Astrocyte of the spinal cord (primary cell): ENCODE data around the gene TAX1BP1.
A peak's percentile ranks its signal among the peaks of the same experiment; 100 is the strongest.

Source experiments
- DNase-seq: peaks from one replicate; pipeline ENCODE4 v3.0.0; 2011; ENCODE audit warnings: low read depth, low spot score
- H3K4me3 ChIP-seq: 2 replicates; pipeline ENCODE4 v1.5.1; 2011; ENCODE audit warnings: low read depth, mild to moderate bottlenecking, low read length, moderate library complexity
- CTCF ChIP-seq: IDR thresholded peaks from 2 replicates; pipeline ENCODE4 v1.5.1; 2012; ENCODE audit warnings: low read depth, mild to moderate bottlenecking, low read length, inconsistent platforms
- in situ Hi-C: cut with HindIII; loops from 2 replicates; pipeline ENCODE4 v1.10.0; 2017; ENCODE audit warnings: low sequenced_read_pairs

The TAX1BP1 gene

GRCh38 chr7:27745064-27745583, 5.2 kb downstream of the TAX1BP1 start:
- peak; percentile 83 for TF ChIP-seq CTCF
- DNase-seq = peak; percentile 75
- in situ Hi-C loops = no loop called here
- H3K4me3 ChIP-seq = no peak overlapping the region

GRCh38 chr7:27746486-27746885, 6.5 kb downstream of the TAX1BP1 start:
- no peak for DNase-seq
- H3K4me3 ChIP-seq = no peak overlapping the region
- in situ Hi-C loops = no loop called here
- TF ChIP-seq CTCF = no peak

GRCh38 chr7:27746978-27747377, 7.0 kb downstream of the TAX1BP1 start:
- H3K4me3 ChIP-seq = no peak overlapping the region
- in situ Hi-C loops = no loop called here
- no peak for DNase-seq
- no peak for TF ChIP-seq CTCF

- TF ChIP-seq CTCF = no peak
- no peak overlapping the region for H3K4me3 ChIP-seq
- no peak for DNase-seq
- in situ Hi-C loops = no loop called here
Measured at GRCh38 chr7:27747589-27748368, 7.8 kb downstream of the TAX1BP1 start.

GRCh38 chr7:27750316-27750715, 10.4 kb downstream of the TAX1BP1 start:
- no peak for TF ChIP-seq CTCF
- DNase-seq = no peak
- in situ Hi-C loops = no loop called here
- no peak overlapping the region for H3K4me3 ChIP-seq

- TF ChIP-seq CTCF = no peak
- no peak overlapping the region for H3K4me3 ChIP-seq
- no peak for DNase-seq
- in situ Hi-C loops = no loop called here
Measured at GRCh38 chr7:27751888-27752660, 12.1 kb downstream of the TAX1BP1 start.
